A549 (cell line): Measurements from ENCODE around the gene DNPEP. TPM values are rescaled to one million over a fixed set of nuclear protein-coding genes. Genes with fewer than 3 reads are reported as not detected.
A peak's percentile ranks its signal among the peaks of the same experiment; 100 is the strongest.
"Not testable (repeated sequence)": the region's sequence is repeated elsewhere in the genome, so short reads cannot be mapped to it uniquely, and the experiment has no call there.

ENCODE experiments used
- ATAC-seq, 2 experiments: fragments of 200-7000 bp in 1 of 2; fragments of >200 bp in 1 of 2; cut with Nextera tagmentation in 1 of 2; cut with Tn5 transposase in 1 of 2; 3 replicates each; pipeline versions ENCODE4 v1.8.0 to v1.9.1; 2018 to 2020; ENCODE audit warnings: mild to moderate bottlenecking in 1 of 2, moderate library complexity in 1 of 2
- CTCF ChIA-PET: fragments of 300-600 bp; sonication (Branson Sonifier 250); formaldehyde crosslinking; extraction: SDS; loops from one replicate; lab custom pipeline; 2021; ENCODE audit warnings: antibody characterized with exemption, inconsistent platforms; lab: Yijun Ruan, JAX
- POLR2A ChIA-PET: fragments of 350-600 bp; formaldehyde crosslinking; extraction: SDS; loops from one replicate; lab custom pipeline; 2021; ENCODE audit warnings: antibody characterized with exemption, inconsistent platforms; lab: Yijun Ruan, JAX
- DNase-seq, 2 experiments: peaks; one replicate each; pipeline versions ENCODE4 v3.0.0 to v3.0.0-alpha.2; 2011 to 2016; ENCODE audit warnings: low read depth in 1 of 2, low spot score in 1 of 2
- FAIRE-seq: peaks from 2 replicates; lab custom pipeline; 2011; peaks lifted over from hg19 to GRCh38; lab: Jason Lieb, UNC
- H3K27ac ChIP-seq, 2 experiments: fragments of >200 bp; sonication (Bioruptor Twin); formaldehyde crosslinking; 3 replicates each; pipeline ENCODE4 v1.5.1; 2016 to 2017
- H3K4me1 ChIP-seq: fragments of >200 bp; sonication (Bioruptor Twin); formaldehyde crosslinking; 3 replicates; pipeline ENCODE4 v1.6.1; 2016
- H3K4me2 ChIP-seq: fragments of >200 bp; sonication (Bioruptor Twin); formaldehyde crosslinking; 3 replicates; pipeline ENCODE4 v1.6.1; 2016
- H3K4me3 ChIP-seq: fragments of >200 bp; sonication (Bioruptor Twin); formaldehyde crosslinking; 3 replicates; pipeline ENCODE4 v1.5.1; 2016
- H3K9me3 ChIP-seq: fragments of >200 bp; sonication (Bioruptor Twin); formaldehyde crosslinking; 3 replicates; pipeline ENCODE4 v1.6.1; 2016
- CEBPB ChIP-seq, 2 experiments: fragments of >200 bp in 1 of 2; sonication (Bioruptor Twin) in 1 of 2; formaldehyde crosslinking in 1 of 2; IDR thresholded peaks; 2 replicates each; pipeline ENCODE4 v1.6.1; 2012 to 2016
- CHD4 ChIP-seq: fragments of 200-600 bp; sonication (generic); IDR thresholded peaks from 2 replicates; pipeline ENCODE4 v1.6.1; 2016; ENCODE audit warnings: antibody characterized with exemption, mild to moderate bottlenecking, borderline replicate concordance
- CTCF ChIP-seq: fragments of >200 bp; sonication (Bioruptor Twin); formaldehyde crosslinking; IDR thresholded peaks from 3 replicates; pipeline ENCODE4 v1.5.1; 2016
- ESRRA ChIP-seq: fragments of 150-350 bp; IDR thresholded peaks from 2 replicates; pipeline ENCODE4 v1.6.1; 2014; ENCODE audit warnings: mild to moderate bottlenecking, low read length, borderline replicate concordance
- GATA3 ChIP-seq: IDR thresholded peaks from 2 replicates; pipeline ENCODE4 v1.6.1; 2012; ENCODE audit warnings: borderline replicate concordance
- HEYL ChIP-seq: fragments of 250-450 bp; sonication (Bioruptor Pico); IDR thresholded peaks from 2 replicates; pipeline ENCODE4 v1.8.0; 2021; ENCODE audit warnings: mild to moderate bottlenecking, moderate library complexity
- HOXB13 ChIP-seq: fragments of 250-450 bp; sonication (Bioruptor Pico); IDR thresholded peaks from 2 replicates; pipeline ENCODE4 v1.5.0; 2020; ENCODE audit warnings: low read depth, mild to moderate bottlenecking, moderate library complexity
- JUNB ChIP-seq: fragments of >200 bp; sonication (Bioruptor Twin); formaldehyde crosslinking; IDR thresholded peaks from 2 replicates; pipeline ENCODE4 v1.6.1; 2016
- MAFK ChIP-seq: fragments of 450-650 bp; IDR thresholded peaks from 2 replicates; pipeline ENCODE4 v1.6.1; 2014; ENCODE audit not compliant: partially characterized antibody
- MAX ChIP-seq: IDR thresholded peaks from 2 replicates; pipeline ENCODE4 v1.6.1; 2012
- MAZ ChIP-seq: fragments of 150-350 bp; IDR thresholded peaks from 2 replicates; pipeline ENCODE4 v1.6.1; 2014; ENCODE audit warnings: antibody characterized with exemption, low read depth, low read length, borderline replicate concordance
- MYC ChIP-seq: IDR thresholded peaks from 2 replicates; pipeline ENCODE4 v1.6.1; 2012; ENCODE audit warnings: mild to moderate bottlenecking, inconsistent platforms, low read length, improper control_type of control experiment, borderline replicate concordance
- NFE2L2 ChIP-seq: fragments of 150-350 bp; conservative IDR thresholded peaks from 2 replicates; pipeline ENCODE4 v1.6.1; 2014; ENCODE audit warnings: low read length
- NPAS2 ChIP-seq: fragments of 250-450 bp; sonication (Bioruptor Pico); IDR thresholded peaks from 2 replicates; pipeline ENCODE4 v1.8.0; 2022; ENCODE audit warnings: mild to moderate bottlenecking, moderate library complexity, borderline replicate concordance
- POLR2AphosphoS2 ChIP-seq: conservative IDR thresholded peaks from 2 replicates; pipeline ENCODE4 v1.6.1; 2012; ENCODE audit warnings: low read length, improper control_type of control experiment, inconsistent platforms
- RARB ChIP-seq: fragments of 250-450 bp; sonication (Bioruptor Pico); IDR thresholded peaks from 2 replicates; pipeline ENCODE4 v1.8.0; 2021; ENCODE audit warnings: mild to moderate bottlenecking, moderate library complexity
- RFX5 ChIP-seq: fragments of 450-650 bp; IDR thresholded peaks from 2 replicates; pipeline ENCODE4 v1.7.1; 2014; ENCODE audit warnings: antibody characterized with exemption, mild to moderate bottlenecking, moderate library complexity
- WGBS: methylation state at CpG from one replicate; pipeline ENCODE4 v1.1.6; 2017; ENCODE audit errors: missing lambda C conversion rate; 5-methylcytosine and 5-hydroxymethylcytosine counted together
- polyA plus RNA-seq, 4 experiments: library from polyadenylated mRNA; depleted of rRNA in 3 of 4; stranded (reverse); fragments of >200 nt; fragmentation: RNase III in 1 of 4; extraction: RNeasy Plus Mini Kit Qiagen cat#74134 plus additional on column Dnase treatment in 1 of 4; gene quantifications; 2 replicates in 3 of 4; 3 replicates in 1 of 4; pipeline ENCODE4 v1.2.3, GENCODE V29; 2011 to 2017
- TF ChIP-seq, protein P1 (sequence below): fragments of 150-350 bp; IDR thresholded peaks from 2 replicates; pipeline ENCODE4 v1.6.1; 2014; ENCODE audit warnings: low read depth, mild to moderate bottlenecking, low read length

Gene DNPEP
- polyA plus RNA-seq, 2 of the 4 experiments (the other 2 are of a cell fraction) = 29.0 to 40.9 TPM

- no peak for DNase-seq
- ChIA-PET CTCF (interaction anchor here (0.7 to 12.2 kb wide), 6 partner anchors 102 to 133 kb away, joined by 3 to 362 read pairs (median 3); no protein-coding TSS in a partner anchor), POLR2A (no interaction called here)
- Histone ChIP-seq H3K4me2 (no peak overlapping the region), H3K9me3 (peaks cover 16% of the 10 kb centered on the region), H3K4me3 (no peak overlapping the region), H3K27ac (no peak overlapping the region), H3K4me1 (peaks cover 13% of the 10 kb centered on the region)
- FAIRE-seq = no peak
- no peak for ATAC-seq
- 67% methylated on average over 3 of the region's 5 CpGs for WGBS
- TF ChIP-seq RFX5 = no peak
- no peak for TF ChIP-seq MAFK
- TF ChIP-seq, protein P1, sequence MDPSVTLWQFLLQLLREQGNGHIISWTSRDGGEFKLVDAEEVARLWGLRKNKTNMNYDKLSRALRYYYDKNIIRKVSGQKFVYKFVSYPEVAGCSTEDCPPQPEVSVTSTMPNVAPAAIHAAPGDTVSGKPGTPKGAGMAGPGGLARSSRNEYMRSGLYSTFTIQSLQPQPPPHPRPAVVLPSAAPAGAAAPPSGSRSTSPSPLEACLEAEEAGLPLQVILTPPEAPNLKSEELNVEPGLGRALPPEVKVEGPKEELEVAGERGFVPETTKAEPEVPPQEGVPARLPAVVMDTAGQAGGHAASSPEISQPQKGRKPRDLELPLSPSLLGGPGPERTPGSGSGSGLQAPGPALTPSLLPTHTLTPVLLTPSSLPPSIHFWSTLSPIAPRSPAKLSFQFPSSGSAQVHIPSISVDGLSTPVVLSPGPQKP = no peak
- TF ChIP-seq CTCF = no peak
- TF ChIP-seq NPAS2 (CRISPR knock-in tag) = no peak
- TF ChIP-seq POLR2AphosphoS2 = no peak
- TF ChIP-seq RARB = no peak
- TF ChIP-seq JUNB = no peak
- no peak for TF ChIP-seq MYC
- no peak for TF ChIP-seq CEBPB (IDR thresholded peaks at IDR 0.05)
- TF ChIP-seq ESRRA = no peak
- TF ChIP-seq MAX = no peak
- TF ChIP-seq MAZ = no peak
- no peak for TF ChIP-seq GATA3
- no peak for TF ChIP-seq NFE2L2
These were observed 20.5 kb upstream of the DNPEP start for GRCh38 chr2:219408204-219408603.

- ATAC-seq, DNase-seq, H3K4me3 ChIP-seq, H3K9me3 ChIP-seq, H3K4me2 ChIP-seq, H3K27ac ChIP-seq, FAIRE-seq: not testable (repeated sequence)
- POLR2A ChIA-PET = interaction anchor here (0.5 kb wide), 1 partner anchor 9 kb away, joined by 3 read pairs; no protein-coding TSS in a partner anchor
- CTCF ChIA-PET = interaction anchor here (0.7 to 12.2 kb wide), 5 partner anchors 103 to 134 kb away, joined by 3 to 362 read pairs (median 3); no protein-coding TSS in a partner anchor
- 51% methylated on average over 5 of the region's 5 CpGs for WGBS
- H3K4me1 ChIP-seq = peaks cover 15% of the 10 kb centered on the region
These were observed 19.6 kb upstream of the DNPEP start for GRCh38 chr2:219407343-219407742.

DNA sequence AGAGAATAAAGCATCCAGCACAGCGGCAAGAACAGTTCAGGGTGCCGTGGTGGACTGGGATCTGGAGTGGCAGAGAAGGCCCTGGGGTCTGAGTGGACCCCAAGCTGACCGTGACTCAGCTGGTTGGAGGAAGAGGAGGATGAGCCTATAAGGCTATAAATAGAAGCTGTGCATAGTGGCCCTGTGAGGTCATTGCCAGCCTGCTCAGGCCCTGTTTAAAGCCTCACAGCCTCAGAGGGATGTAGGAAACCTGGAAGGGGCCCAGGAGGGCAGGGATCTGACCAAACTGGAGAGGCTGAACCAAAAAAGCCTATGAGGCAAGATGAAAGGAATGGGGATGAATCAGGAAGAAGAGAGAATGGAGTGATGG lies 19.1 kb upstream of the DNPEP start:
- H3K27ac ChIP-seq = no peak overlapping the region
- H3K9me3 ChIP-seq = peaks cover 5% of the 10 kb centered on the region; the same call in 2 of the 3 replicates
- DNase-seq (peak in 1 of 2 experiments; percentile 22), ATAC-seq (peak in 1 of 2 experiments; percentile 48; a peak in 3 of 6 replicates), FAIRE-seq (no peak)
- ChIA-PET CTCF (interaction anchor here (7.2 to 12.2 kb wide), 2 partner anchors 16 to 122 kb away, joined by 90 to 362 read pairs; partner anchors contain the start of gene DNPEP), POLR2A (interaction anchor here (0.5 kb wide), 1 partner anchor 9 kb away, joined by 3 read pairs; no protein-coding TSS in a partner anchor)
- H3K4me1 ChIP-seq = peaks cover 15% of the 10 kb centered on the region
- WGBS = 64% methylated on average over 3 of the region's 3 CpGs
- no peak overlapping the region for H3K4me2 ChIP-seq
- TF ChIP-seq HOXB13 (CRISPR knock-in tag) (no peak), CHD4 (no peak), JUNB (no peak), HEYL (CRISPR knock-in tag) (no peak)
- H3K4me3 ChIP-seq = no peak overlapping the region
